Natural killer cell (primary cell): ENCODE measurements around the gene SGK2. TPM values are rescaled to one million over a fixed set of nuclear protein-coding genes. Genes with fewer than 3 reads are reported as not detected.

ENCODE experiments used
- ATAC-seq, 3 donors: fragments of 150-1000 bp in 2 of 3; fragments of 200-7000 bp in 1 of 3; cut with Tn5 transposase; 1 replicate in 1 of 3; 2 replicates in 2 of 3; pipeline ENCODE4 v1.10.0; 2021; ENCODE audit warnings: mild to moderate bottlenecking in 2 of 3, moderate library complexity in 2 of 3
- DNase-seq, 2 donors: peaks; one replicate each; pipeline versions ENCODE4 v3.0.0 to v3.0.0-alpha.2; 2013 to 2021; ENCODE audit warnings: mixed read lengths in 1 of 2
- H3K27ac ChIP-seq: one replicate; pipeline ENCODE4 v1.5.1; 2013; ENCODE audit warnings: mild to moderate bottlenecking, low read length
- H3K27me3 ChIP-seq: one replicate; pipeline ENCODE4 v1.6.1; 2013; ENCODE audit warnings: low read length; ENCODE audit not compliant: control insufficient read depth, insufficient read depth
- H3K36me3 ChIP-seq: one replicate; pipeline ENCODE4 v1.6.1; 2013; ENCODE audit warnings: low read length; ENCODE audit not compliant: control insufficient read depth, insufficient read depth
- H3K4me1 ChIP-seq: one replicate; pipeline ENCODE4 v1.6.1; 2013; ENCODE audit warnings: low read length; ENCODE audit not compliant: control insufficient read depth, insufficient read depth
- H3K4me3 ChIP-seq: one replicate; pipeline ENCODE4 v1.5.1; 2013; ENCODE audit warnings: low read length
- H3K9me3 ChIP-seq: one replicate; pipeline ENCODE4 v1.6.1; 2013; ENCODE audit warnings: low read length; ENCODE audit not compliant: control insufficient read depth, insufficient read depth
- H3K27ac Mint-ChIP-seq, 2 donors: one replicate each; pipeline ENCODE4 v1.8.0; 2022; ENCODE audit warnings: mild to moderate bottlenecking in 2 of 2, mixed read lengths in 2 of 2, moderate library complexity in 1 of 2
- H3K27me3 Mint-ChIP-seq, 2 donors: one replicate each; pipeline ENCODE4 v1.8.0; 2022; ENCODE audit warnings: low read depth in 2 of 2, mixed read lengths in 2 of 2
- H3K36me3 Mint-ChIP-seq: one replicate; pipeline ENCODE4 v1.8.0; 2022; ENCODE audit warnings: mixed read lengths
- H3K4me1 Mint-ChIP-seq, 2 donors: one replicate each; pipeline ENCODE4 v1.8.0; 2022; ENCODE audit warnings: mixed read lengths in 2 of 2
- H3K4me3 Mint-ChIP-seq: one replicate; pipeline ENCODE4 v1.8.0; 2022; ENCODE audit warnings: mild to moderate bottlenecking, moderate library complexity, mixed read lengths
- H3K9me3 Mint-ChIP-seq, 2 donors: one replicate each; pipeline ENCODE4 v1.8.0; 2022; ENCODE audit warnings: mixed read lengths in 2 of 2
- CTCF ChIP-seq: fragments of 200-600 bp; IDR thresholded peaks from one replicate; pipeline ENCODE4 v1.8.0; 2022; ENCODE audit warnings: antibody characterized with exemption
- WGBS: methylation state at CpG from one replicate; pipeline ENCODE4 v1.1.7; 2013; ENCODE audit warnings: missing lambda C conversion rate; ENCODE audit not compliant: insufficient coverage; 5-methylcytosine and 5-hydroxymethylcytosine counted together
- intact Hi-C: fragments of 100-400 bp; cut with micrococcal nuclease; formaldehyde crosslinking; loops from one replicate; pipeline ENCODE4 v1.14.2; 2022
- total RNA-seq, 4 donors: library from RNA; stranded (reverse); fragments of 120-200 nt in 1 of 4; gene quantifications; one replicate each; pipeline versions ENCODE4 v1.2.3 to v1.2.4, GENCODE V29; 2013 to 2022

Gene SGK2
- total RNA-seq, 3 donors from 2014 or later (not counting 1 experiment from before 2014, with no cell fraction given): 0.48 to 1.2 (median 0.61) TPM

- no peaks in the 10 kb centered on the region for H3K9me3 ChIP-seq
- no peak overlapping the region for H3K27ac ChIP-seq
- no peak overlapping the region for H3K4me3 ChIP-seq
- 90% methylated on average over 6 of the region's 6 CpGs for WGBS
- Mint-ChIP-seq H3K4me1 (peaks cover 0 to 5% of the 10 kb centered on the region in 2 donors), H3K27me3 (peaks cover 0 to 2% of the 10 kb centered on the region in 2 donors), H3K9me3 (no peaks in the 10 kb centered on the region), H3K36me3 (no peaks in the 10 kb centered on the region), H3K4me3 (no peak overlapping the region), H3K27ac (no peak overlapping the region)
- H3K36me3 ChIP-seq: no peaks in the 10 kb centered on the region
- no peaks in the 10 kb centered on the region for H3K27me3 ChIP-seq
- ATAC-seq (no peak), DNase-seq (no peak)
- intact Hi-C loops: loop anchor here (5.0 kb wide), 1 partner anchor 543 kb away; no protein-coding TSS in a partner anchor
- H3K4me1 ChIP-seq: no peaks in the 10 kb centered on the region
- TF ChIP-seq CTCF: no peak
Measured at GRCh38 chr20:43538878-43539700, 19.7 kb upstream of the SGK2 start.

GRCh38 chr20:43539975-43540672 is 18.7 kb upstream of the SGK2 start:
- Histone ChIP-seq H3K4me3 (no peak overlapping the region), H3K36me3 (no peaks in the 10 kb centered on the region), H3K9me3 (no peaks in the 10 kb centered on the region), H3K27ac (no peak overlapping the region), H3K4me1 (no peaks in the 10 kb centered on the region), H3K27me3 (no peaks in the 10 kb centered on the region)
- ATAC-seq: no peak
- no peak for DNase-seq
- Mint-ChIP-seq H3K4me3 (no peak overlapping the region), H3K4me1 (peaks cover 0 to 5% of the 10 kb centered on the region in 2 donors), H3K27me3 (peaks cover 0 to 2% of the 10 kb centered on the region in 2 donors), H3K27ac (no peak overlapping the region), H3K36me3 (no peaks in the 10 kb centered on the region), H3K9me3 (no peaks in the 10 kb centered on the region)
- WGBS: 91% methylated on average over 17 of the region's 17 CpGs
- no peak for TF ChIP-seq CTCF
- intact Hi-C loops: loop anchor here (5.0 kb wide), 1 partner anchor 542 kb away; no protein-coding TSS in a partner anchor

GRCh38 chr20:43540673-43541060 is 18.2 kb upstream of the SGK2 start:
- no peaks in the 10 kb centered on the region for H3K36me3 ChIP-seq
- no peak overlapping the region for H3K27ac ChIP-seq
- Mint-ChIP-seq H3K4me1 (peaks cover 0 to 5% of the 10 kb centered on the region in 2 donors), H3K27me3 (peaks cover 0 to 2% of the 10 kb centered on the region in 2 donors), H3K36me3 (no peaks in the 10 kb centered on the region), H3K27ac (no peak overlapping the region), H3K9me3 (no peaks in the 10 kb centered on the region), H3K4me3 (no peak overlapping the region)
- H3K27me3 ChIP-seq: no peaks in the 10 kb centered on the region
- ATAC-seq (no peak), DNase-seq (no peak)
- H3K9me3 ChIP-seq: no peaks in the 10 kb centered on the region
- no peaks in the 10 kb centered on the region for H3K4me1 ChIP-seq
- intact Hi-C loops: no loop called here
- 91% methylated on average over 7 of the region's 7 CpGs for WGBS
- no peak for TF ChIP-seq CTCF
- no peak overlapping the region for H3K4me3 ChIP-seq
